Retinal pigment epithelial cell (primary cell): Measurements from ENCODE around the gene RUFY1.
"Not testable (repeated sequence)": the region's sequence is repeated elsewhere in the genome, so short reads cannot be mapped to it uniquely, and the experiment has no call there.

Experiments used
- DNase-seq: peaks from one replicate; pipeline ENCODE4 v3.0.0-alpha.2; 2010; ENCODE audit warnings: low read depth
- H3K4me3 ChIP-seq: 2 replicates; pipeline ENCODE4 v1.5.1; 2011; ENCODE audit warnings: mild to moderate bottlenecking, low read length, control low read depth, moderate library complexity
- TF ChIP-seq, protein P1 (sequence below): conservative IDR thresholded peaks from 2 replicates; pipeline ENCODE4 v1.5.1; 2011; ENCODE audit warnings: low read depth, low read length, control low read depth, inconsistent platforms

RUFY1 gene

DNA sequence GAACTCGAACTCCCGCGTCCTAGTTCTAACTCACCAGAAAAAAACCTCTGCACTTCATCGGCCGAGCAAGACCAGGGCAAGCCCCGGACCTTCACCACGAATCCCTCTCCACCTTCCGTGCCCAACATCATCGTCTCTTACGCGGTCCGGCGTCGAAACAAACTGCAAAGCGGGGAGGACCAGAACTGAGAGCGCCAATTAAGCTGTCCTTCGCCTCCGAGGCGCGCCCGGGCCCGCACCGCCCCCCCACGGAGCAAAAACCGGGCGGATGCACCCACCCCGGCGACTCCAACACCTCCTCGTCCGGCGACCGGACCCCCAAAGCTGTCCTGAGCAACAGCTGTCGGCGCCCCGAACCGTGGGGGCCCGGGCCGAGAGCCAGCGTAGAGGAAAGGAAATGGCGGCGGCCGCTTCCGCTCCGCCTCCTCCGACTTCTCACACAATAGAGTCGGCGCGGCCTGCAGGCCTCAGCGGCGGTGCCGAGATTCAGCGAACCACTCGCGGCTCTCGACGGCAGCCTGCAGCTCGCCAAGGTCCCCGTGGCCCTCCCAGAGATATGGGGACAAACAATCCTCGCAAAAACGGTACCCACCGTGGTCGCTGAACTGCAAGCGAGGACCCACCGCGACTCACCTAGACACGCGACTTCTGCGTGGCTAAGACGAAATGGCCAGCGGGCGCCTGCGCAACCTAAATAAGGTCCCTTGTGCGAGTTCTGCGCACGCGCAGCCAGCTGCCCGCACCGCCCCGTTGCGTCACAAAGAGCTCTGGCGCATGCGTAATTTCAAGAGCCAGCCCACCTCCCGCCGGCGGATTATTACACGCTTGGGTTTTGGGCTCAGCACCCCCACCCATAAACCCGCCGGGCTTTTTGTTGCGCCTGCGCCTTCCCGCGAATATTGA, 72.9 kb downstream of the RUFY1 start, which contains the start of gene HNRNPH1:
Gene HNRNPH1, minus strand, starts transcription at position 669 of the 903 bp plus-strand sequence. Its CDS starts 538 bp downstream, at position 131.
- TF ChIP-seq, protein P1, sequence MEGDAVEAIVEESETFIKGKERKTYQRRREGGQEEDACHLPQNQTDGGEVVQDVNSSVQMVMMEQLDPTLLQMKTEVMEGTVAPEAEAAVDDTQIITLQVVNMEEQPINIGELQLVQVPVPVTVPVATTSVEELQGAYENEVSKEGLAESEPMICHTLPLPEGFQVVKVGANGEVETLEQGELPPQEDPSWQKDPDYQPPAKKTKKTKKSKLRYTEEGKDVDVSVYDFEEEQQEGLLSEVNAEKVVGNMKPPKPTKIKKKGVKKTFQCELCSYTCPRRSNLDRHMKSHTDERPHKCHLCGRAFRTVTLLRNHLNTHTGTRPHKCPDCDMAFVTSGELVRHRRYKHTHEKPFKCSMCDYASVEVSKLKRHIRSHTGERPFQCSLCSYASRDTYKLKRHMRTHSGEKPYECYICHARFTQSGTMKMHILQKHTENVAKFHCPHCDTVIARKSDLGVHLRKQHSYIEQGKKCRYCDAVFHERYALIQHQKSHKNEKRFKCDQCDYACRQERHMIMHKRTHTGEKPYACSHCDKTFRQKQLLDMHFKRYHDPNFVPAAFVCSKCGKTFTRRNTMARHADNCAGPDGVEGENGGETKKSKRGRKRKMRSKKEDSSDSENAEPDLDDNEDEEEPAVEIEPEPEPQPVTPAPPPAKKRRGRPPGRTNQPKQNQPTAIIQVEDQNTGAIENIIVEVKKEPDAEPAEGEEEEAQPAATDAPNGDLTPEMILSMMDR = no peak
- H3K4me3 ChIP-seq = peak within 1 kb of the TSS; percentile 100
- peak; percentile 93 for DNase-seq

DNA sequence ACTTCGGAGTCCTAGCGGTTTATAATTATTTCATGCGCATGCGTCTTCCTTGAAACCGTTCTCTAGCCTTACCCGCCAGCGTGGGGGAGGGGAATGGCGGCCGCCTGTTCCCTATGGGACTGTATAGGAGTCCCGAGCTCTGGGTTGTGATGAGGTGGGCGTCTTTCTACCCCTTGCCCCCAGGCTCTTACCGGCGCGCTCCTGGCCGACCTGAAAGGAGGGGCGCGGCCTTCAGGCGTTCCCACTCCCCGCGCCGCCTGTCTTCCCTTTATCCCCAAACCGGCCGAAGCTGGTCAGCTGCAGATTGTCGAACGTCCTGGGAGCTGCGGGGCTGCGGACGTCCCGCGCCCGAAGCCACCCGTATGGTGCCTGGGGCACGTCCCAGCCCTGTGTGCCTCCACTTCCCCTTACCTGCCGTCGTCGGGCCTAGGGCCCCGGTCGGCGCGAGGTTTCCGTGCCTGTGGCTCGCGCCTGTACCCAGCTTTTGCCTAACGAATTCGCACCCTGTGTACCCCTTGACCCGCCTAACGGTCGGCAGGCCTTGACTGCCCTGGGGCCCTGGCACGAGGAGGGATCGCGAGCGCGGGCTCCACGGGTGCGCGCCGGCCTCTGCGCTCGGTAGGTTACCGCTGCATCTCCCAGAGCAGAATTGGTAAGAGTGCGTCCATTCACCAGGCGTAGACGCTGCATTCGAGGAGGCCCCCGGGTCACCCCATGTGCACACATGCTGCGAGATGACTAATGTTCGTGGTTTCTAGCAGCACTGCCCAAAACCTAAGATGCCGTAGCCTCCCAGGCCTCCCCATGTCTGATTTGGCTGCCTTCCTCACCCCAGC, 73.8 kb downstream of the RUFY1 start:
- TF ChIP-seq, protein P1 = no peak
- DNase-seq = no peak
- peak overlapping the region; percentile 58 for H3K4me3 ChIP-seq

DNA sequence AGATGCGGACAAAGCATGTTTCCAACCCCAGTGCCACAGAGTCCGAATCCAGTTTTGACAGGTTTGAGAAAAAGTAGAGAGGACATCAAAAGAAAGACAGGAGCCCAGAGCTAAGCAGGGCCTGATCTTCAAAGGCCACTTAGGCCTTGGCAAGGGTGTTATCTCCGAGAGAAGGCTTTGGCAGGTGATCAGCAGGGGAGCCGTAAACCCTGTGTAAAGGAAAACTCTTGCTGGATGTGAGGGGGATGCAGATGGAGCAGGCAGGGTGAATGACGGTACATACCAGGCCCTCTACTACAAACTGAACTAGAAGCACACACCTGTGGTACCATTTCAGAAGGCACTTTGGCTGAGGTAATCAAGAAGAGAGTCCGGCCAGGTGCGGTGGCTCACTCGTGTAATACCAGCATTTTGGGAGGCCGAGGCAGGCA, 74.5 kb downstream of the RUFY1 start:
- no peak overlapping the region for H3K4me3 ChIP-seq
- no peak for DNase-seq
- TF ChIP-seq, protein P1 = no peak

GRCh38 chr5:179633501-179634369, 83.4 kb downstream of the RUFY1 start:
- H3K4me3 ChIP-seq = peak overlapping the region; percentile 41
- not testable (repeated sequence) for DNase-seq

DNA sequence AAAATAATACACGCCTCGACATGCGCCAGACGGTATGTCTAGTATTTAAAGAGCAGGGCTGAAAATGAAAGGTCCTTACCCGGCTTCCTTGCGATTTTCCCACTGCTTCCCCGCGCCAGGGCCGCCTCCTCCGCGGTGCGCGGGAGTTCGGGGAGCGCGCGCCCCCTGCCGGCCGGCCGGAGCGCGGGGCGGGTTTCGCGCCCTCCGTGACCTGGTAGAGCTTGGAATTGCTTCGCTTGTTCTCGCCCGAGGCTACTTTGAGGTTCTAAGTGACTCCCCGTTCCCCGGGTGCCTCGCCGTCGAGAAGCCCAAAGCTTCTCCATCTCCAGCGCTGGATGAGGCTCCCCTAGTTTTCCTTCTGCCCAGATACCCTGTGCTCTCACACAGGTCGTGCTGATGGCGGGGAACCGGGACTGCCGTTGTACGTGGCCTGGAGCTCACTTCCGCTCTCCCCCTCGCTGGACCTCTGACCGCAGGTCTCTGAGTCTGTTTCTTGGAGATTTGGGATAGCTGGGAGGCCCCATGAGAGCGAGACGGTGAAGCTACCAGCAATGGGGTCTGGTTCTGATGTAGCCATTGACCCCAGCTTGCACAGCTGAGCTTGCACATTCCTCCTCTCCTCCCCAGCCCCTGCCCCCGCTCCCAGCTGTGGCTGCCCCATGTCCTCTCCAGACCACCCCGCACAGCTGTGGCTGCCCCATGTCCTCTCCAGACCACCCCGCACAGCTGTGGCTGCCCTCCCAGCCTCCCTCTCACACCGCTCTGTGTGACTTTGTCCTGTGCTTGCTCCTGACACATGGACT, 84.2 kb downstream of the RUFY1 start:
- not testable (repeated sequence) for H3K4me3 ChIP-seq

DNA sequence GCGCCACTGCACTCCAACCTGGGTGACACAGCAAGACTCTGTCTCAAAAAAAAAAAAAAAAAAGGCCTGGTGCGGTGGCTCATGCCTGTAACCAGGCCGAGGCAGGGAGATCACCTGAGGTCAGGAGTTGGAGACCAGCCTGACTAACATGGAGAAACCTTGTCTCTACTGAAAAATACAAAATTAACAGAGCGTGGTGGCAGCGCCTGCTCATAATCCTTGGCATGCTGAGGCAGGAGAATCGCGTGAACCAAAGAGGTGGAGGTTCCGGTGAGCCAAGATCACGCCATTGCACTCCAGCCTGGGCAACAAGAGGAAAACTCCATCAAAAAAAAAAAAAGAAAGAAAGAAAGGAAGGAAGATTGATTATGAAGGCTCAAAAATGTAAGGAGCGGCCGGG, 88.9 kb downstream of the RUFY1 start:
- not testable (repeated sequence) for H3K4me3 ChIP-seq, DNase-seq

More for the DNA sequence above, 84.2 kb downstream of the RUFY1 start:
- not testable (repeated sequence) for DNase-seq

DNA sequence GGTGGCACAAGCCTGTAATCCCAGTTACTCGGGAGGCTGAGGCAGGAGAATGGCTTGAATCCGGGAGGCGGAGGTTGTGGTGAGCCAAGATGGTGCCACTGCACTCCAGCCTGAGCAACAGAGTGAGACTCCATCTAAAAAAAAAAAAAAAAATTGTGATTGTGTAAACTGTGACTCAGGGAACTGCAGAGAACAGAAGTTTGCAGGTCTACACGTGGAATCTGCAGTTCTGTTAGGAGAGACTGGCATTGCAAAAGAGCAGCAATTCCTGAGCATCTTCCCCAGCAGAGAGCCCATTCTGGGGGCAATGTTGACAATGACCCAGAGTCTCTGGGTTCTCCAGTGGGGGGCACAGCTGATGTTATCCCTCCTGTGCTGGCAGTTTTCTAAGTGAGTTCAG, 91.4 kb downstream of the RUFY1 start:
- not testable (repeated sequence) for H3K4me3 ChIP-seq, DNase-seq

GRCh38 chr5:179642626-179643025, 92.3 kb downstream of the RUFY1 start:
- not testable (repeated sequence) for H3K4me3 ChIP-seq, DNase-seq

DNA sequence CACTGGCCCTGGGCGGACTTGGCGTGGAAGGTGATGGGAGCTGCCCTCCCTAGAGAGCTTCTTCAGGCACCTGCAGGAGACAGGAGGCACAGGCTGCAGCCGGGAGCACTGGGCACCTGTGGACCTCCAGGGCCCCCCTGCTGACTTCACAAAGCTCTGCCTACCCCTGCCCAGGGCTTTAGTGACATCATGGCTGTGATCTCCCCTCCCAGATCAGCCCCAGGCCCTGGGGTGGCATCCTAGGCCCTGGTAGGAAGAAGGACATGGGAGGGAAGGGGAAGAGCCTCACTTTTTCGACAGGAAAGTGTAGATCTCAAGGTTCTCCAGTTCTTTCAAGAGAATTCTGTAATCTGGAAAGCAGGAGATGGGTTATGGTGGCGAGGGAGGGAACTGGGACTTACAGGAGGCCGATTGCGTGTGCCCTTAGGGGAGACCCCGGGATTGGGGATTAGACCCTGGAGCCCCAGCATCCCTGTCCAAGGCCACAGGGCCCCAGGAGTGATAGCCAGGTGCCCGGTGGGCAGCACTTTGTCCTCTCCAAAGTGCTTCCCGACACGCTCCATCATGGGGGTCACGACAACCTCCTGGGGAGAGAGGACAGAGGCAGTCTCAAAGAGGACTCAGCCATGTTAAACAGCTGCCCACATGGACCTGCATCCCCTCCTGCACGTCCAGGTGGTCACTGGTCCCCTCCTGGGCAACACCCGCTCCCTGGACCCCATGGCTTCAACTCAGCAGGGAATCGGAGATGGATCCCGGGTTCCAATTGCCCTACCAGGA, 93.0 kb downstream of the RUFY1 start:
- H3K4me3 ChIP-seq, DNase-seq: not testable (repeated sequence)

GRCh38 chr5:179644766-179645165, 94.4 kb downstream of the RUFY1 start:
- H3K4me3 ChIP-seq, DNase-seq: not testable (repeated sequence)
